Measurements from ENCODE around the gene PSME3IP1.

PSME3IP1 gene

DNA sequence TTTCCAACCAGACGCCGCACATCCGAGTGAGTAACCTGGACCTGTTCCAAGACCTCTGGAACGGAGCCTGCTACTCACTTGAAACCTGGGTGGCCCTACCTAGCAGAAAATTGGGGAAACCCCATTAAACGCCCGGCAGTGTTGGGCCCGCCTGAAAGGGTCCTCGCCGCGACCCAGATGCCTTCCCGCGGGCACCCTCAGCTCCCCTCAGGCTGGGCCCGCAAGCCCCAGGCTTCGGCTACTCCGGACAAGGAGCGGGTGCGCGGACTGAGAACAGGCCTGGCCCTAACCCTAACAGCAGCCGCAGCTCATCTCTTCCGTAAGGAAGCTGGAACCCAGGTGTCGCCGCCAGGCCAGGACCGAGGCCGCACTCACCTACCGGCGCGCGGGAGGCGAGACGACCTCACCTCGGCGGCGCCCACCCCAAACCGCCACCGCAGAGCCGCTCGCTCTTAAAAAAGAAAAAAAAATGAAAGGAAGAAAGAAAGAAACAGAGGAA, 344 bp downstream of the PSME3IP1 start (continued):
- TF ChIP-seq ZNF423 (tag by site-specific recombination; IDR thresholded peaks at IDR 0.05) = no peak
- TF ChIP-seq ZBTB21 (tag by site-specific recombination; IDR thresholded peaks at IDR 0.05) = no peak
- no peak for TF ChIP-seq ATF2 (tag by site-specific recombination; IDR thresholded peaks at IDR 0.05; ENCODE audit: low read depth)
- no peak for TF ChIP-seq ZBTB17 (tag by site-specific recombination; IDR thresholded peaks at IDR 0.05)
- no peak for TF ChIP-seq ZNF837 (tag by site-specific recombination; IDR thresholded peaks at IDR 0.05)
- TF ChIP-seq ZNF280C (tag by site-specific recombination; IDR thresholded peaks at IDR 0.05) = no peak
- no peak; the same call in 1 of the 2 replicates for TF ChIP-seq YY1 (tag by site-specific recombination; IDR thresholded peaks at IDR 0.05)
- TF ChIP-seq INSM2 (tag by site-specific recombination; IDR thresholded peaks at IDR 0.05) = no peak
- no peak for TF ChIP-seq GLI2 (tag by site-specific recombination; IDR thresholded peaks at IDR 0.05; ENCODE audit: borderline replicate concordance, low read depth)
- TF ChIP-seq, protein P1, sequence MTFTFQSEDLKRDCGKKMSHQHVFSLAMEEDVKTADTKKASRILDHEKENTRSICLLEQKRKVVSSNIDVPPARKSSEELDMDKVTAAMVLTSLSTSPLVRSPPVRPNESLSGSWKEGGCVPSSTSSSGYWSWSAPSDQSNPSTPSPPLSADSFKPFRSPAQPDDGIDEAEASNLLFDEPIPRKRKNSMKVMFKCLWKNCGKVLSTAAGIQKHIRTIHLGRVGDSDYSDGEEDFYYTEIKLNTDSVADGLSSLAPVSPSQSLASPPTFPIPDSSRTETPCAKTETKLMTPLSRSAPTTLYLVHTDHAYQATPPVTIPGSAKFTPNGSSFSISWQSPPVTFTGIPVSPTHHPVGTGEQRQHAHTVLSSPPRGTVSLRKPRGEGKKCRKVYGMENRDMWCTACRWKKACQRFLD (tag by site-specific recombination; IDR thresholded peaks at IDR 0.05) = no peak
- peak; percentile 8; the same call in 1 of the 2 replicates for TF ChIP-seq PRDM1 (tag by site-specific recombination; IDR thresholded peaks at IDR 0.05)
- no peak for TF ChIP-seq ZNF571 (tag by site-specific recombination; IDR thresholded peaks at IDR 0.05)
- TF ChIP-seq ZNF157 (tag by site-specific recombination; IDR thresholded peaks at IDR 0.05) = no peak
- TF ChIP-seq ZSCAN30 (tag by site-specific recombination; IDR thresholded peaks at IDR 0.05) = no peak
- TF ChIP-seq TSHZ1 (tag by site-specific recombination; IDR thresholded peaks at IDR 0.05; ENCODE audit: borderline replicate concordance) = no peak
- no peak for TF ChIP-seq ZNF133 (tag by site-specific recombination; IDR thresholded peaks at IDR 0.05)
- TF ChIP-seq, protein P2, sequence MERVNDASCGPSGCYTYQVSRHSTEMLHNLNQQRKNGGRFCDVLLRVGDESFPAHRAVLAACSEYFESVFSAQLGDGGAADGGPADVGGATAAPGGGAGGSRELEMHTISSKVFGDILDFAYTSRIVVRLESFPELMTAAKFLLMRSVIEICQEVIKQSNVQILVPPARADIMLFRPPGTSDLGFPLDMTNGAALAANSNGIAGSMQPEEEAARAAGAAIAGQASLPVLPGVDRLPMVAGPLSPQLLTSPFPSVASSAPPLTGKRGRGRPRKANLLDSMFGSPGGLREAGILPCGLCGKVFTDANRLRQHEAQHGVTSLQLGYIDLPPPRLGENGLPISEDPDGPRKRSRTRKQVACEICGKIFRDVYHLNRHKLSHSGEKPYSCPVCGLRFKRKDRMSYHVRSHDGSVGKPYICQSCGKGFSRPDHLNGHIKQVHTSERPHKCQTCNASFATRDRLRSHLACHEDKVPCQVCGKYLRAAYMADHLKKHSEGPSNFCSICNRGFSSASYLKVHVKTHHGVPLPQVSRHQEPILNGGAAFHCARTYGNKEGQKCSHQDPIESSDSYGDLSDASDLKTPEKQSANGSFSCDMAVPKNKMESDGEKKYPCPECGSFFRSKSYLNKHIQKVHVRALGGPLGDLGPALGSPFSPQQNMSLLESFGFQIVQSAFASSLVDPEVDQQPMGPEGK (tag by site-specific recombination; IDR thresholded peaks at IDR 0.05) = no peak
- peak; percentile 43 for TF ChIP-seq ZBTB8A (tag by site-specific recombination; IDR thresholded peaks at IDR 0.05)
- no peak for TF ChIP-seq ZNF19 (tag by site-specific recombination; IDR thresholded peaks at IDR 0.05; ENCODE audit: low read depth)
- TF ChIP-seq, protein P3, sequence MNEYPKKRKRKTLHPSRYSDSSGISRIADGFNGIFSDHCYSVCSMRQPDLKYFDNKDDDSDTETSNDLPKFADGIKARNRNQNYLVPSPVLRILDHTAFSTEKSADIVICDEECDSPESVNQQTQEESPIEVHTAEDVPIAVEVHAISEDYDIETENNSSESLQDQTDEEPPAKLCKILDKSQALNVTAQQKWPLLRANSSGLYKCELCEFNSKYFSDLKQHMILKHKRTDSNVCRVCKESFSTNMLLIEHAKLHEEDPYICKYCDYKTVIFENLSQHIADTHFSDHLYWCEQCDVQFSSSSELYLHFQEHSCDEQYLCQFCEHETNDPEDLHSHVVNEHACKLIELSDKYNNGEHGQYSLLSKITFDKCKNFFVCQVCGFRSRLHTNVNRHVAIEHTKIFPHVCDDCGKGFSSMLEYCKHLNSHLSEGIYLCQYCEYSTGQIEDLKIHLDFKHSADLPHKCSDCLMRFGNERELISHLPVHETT (tag by site-specific recombination; IDR thresholded peaks at IDR 0.05) = 0 out of 2 replicates have a peak, but pooled peaks have one; percentile 41
- TF ChIP-seq TCF7L2 (IDR thresholded peaks at IDR 0.05; ENCODE audit: borderline replicate concordance, low read depth, low read length) = no peak
- peak; percentile 38; the same call in 1 of the 2 replicates for TF ChIP-seq SP7 (tag by site-specific recombination; IDR thresholded peaks at IDR 0.05)
- no peak for TF ChIP-seq ZNF202 (tag by site-specific recombination; IDR thresholded peaks at IDR 0.05; ENCODE audit: borderline replicate concordance)
- TF ChIP-seq ZNF416 (tag by site-specific recombination; IDR thresholded peaks at IDR 0.05) = no peak
- TF ChIP-seq HOXA7 (CRISPR knock-in tag; IDR thresholded peaks at IDR 0.05; ENCODE audit: borderline replicate concordance) = no peak
- TF ChIP-seq ZNF510 (tag by site-specific recombination; IDR thresholded peaks at IDR 0.05; ENCODE audit: insufficient replicate concordance) = no peak

Data from HEK293 (cell line).